ENCODE measurements around the gene M1AP.
"Not testable (repeated sequence)": the region's sequence is repeated elsewhere in the genome, so short reads cannot be mapped to it uniquely, and the experiment has no call there.

Gene M1AP

GRCh38 chr2:74653985-74654882 lies 6.1 kb upstream of the M1AP start, which contains the start of gene SEMA4F:
Gene SEMA4F (plus strand): TSS chr2:74654247. CDS start chr2:74654377, 130 bp downstream.
- peak; percentile 97 for DNase-seq (ENCODE audit: low spot score)

- no peak for DNase-seq (ENCODE audit: low spot score)
Measured at GRCh38 chr2:74653589-74653984, 5.5 kb upstream of the M1AP start.

GRCh38 chr2:74646834-74647482 lies 1.2 kb downstream of the M1AP start:
- no peak for DNase-seq (ENCODE audit: low spot score)

GRCh38 chr2:74646201-74646600 lies 1.9 kb downstream of the M1AP start:
- DNase-seq (ENCODE audit: low spot score), result no peak

- DNase-seq (ENCODE audit: low spot score), result no peak
Measured at GRCh38 chr2:74645344-74645743, 2.8 kb downstream of the M1AP start.

GRCh38 chr2:74639550-74639949 lies 8.6 kb downstream of the M1AP start:
- DNase-seq (ENCODE audit: low spot score), result no peak

- no peak for DNase-seq (ENCODE audit: low spot score)
Measured at GRCh38 chr2:74632939-74633312, 15.2 kb downstream of the M1AP start.

- DNase-seq (ENCODE audit: low spot score), result no peak
Measured at GRCh38 chr2:74632209-74632938, 15.8 kb downstream of the M1AP start.

- DNase-seq (ENCODE audit: low spot score), result not testable (repeated sequence)
Measured at GRCh38 chr2:74630454-74630853, 17.7 kb downstream of the M1AP start.

- no peak for DNase-seq (ENCODE audit: low spot score)
Measured at GRCh38 chr2:74628538-74629105, 19.5 kb downstream of the M1AP start.

GRCh38 chr2:74625658-74626425 lies 22.3 kb downstream of the M1AP start:
- DNase-seq (ENCODE audit: low spot score), result no peak

GRCh38 chr2:74620671-74621070 lies 27.5 kb downstream of the M1AP start:
- DNase-seq (ENCODE audit: low spot score), result no peak

- DNase-seq (ENCODE audit: low spot score), result no peak
Measured at GRCh38 chr2:74619651-74620297, 28.4 kb downstream of the M1AP start.

- no peak for DNase-seq (ENCODE audit: low spot score)
Measured at GRCh38 chr2:74618410-74619083, 29.6 kb downstream of the M1AP start.

- no peak for DNase-seq (ENCODE audit: low spot score)
Measured at GRCh38 chr2:74617122-74617521, 31.0 kb downstream of the M1AP start.

GRCh38 chr2:74606927-74607326 lies 41.2 kb downstream of the M1AP start:
- no peak for DNase-seq (ENCODE audit: low spot score)

- DNase-seq (ENCODE audit: low spot score), result no peak
Measured at GRCh38 chr2:74603282-74604000, 44.7 kb downstream of the M1AP start.

GRCh38 chr2:74602586-74603281 lies 45.4 kb downstream of the M1AP start:
- DNase-seq (ENCODE audit: low spot score), result no peak

- DNase-seq (ENCODE audit: low spot score), result no peak
Measured at GRCh38 chr2:74599676-74600075, 48.5 kb downstream of the M1AP start.
